Natural killer cell (primary cell): Measurements from ENCODE around the gene KIAA1671. TPM values are rescaled to one million over a fixed set of nuclear protein-coding genes. Genes with fewer than 3 reads are reported as not detected.

Experiments used
- ATAC-seq, 3 donors: fragments of 150-1000 bp in 2 of 3; fragments of 200-7000 bp in 1 of 3; cut with Tn5 transposase; 1 replicate in 1 of 3; 2 replicates in 2 of 3; pipeline ENCODE4 v1.10.0; 2021; ENCODE audit warnings: mild to moderate bottlenecking in 2 of 3, moderate library complexity in 2 of 3
- DNase-seq, 2 donors: peaks; one replicate each; pipeline versions ENCODE4 v3.0.0 to v3.0.0-alpha.2; 2013 to 2021; ENCODE audit warnings: mixed read lengths in 1 of 2
- H3K27ac ChIP-seq: one replicate; pipeline ENCODE4 v1.5.1; 2013; ENCODE audit warnings: mild to moderate bottlenecking, low read length
- H3K27me3 ChIP-seq: one replicate; pipeline ENCODE4 v1.6.1; 2013; ENCODE audit warnings: low read length; ENCODE audit not compliant: control insufficient read depth, insufficient read depth
- H3K36me3 ChIP-seq: one replicate; pipeline ENCODE4 v1.6.1; 2013; ENCODE audit warnings: low read length; ENCODE audit not compliant: control insufficient read depth, insufficient read depth
- H3K4me1 ChIP-seq: one replicate; pipeline ENCODE4 v1.6.1; 2013; ENCODE audit warnings: low read length; ENCODE audit not compliant: control insufficient read depth, insufficient read depth
- H3K4me3 ChIP-seq: one replicate; pipeline ENCODE4 v1.5.1; 2013; ENCODE audit warnings: low read length
- H3K9me3 ChIP-seq: one replicate; pipeline ENCODE4 v1.6.1; 2013; ENCODE audit warnings: low read length; ENCODE audit not compliant: control insufficient read depth, insufficient read depth
- H3K27ac Mint-ChIP-seq, 2 donors: one replicate each; pipeline ENCODE4 v1.8.0; 2022; ENCODE audit warnings: mild to moderate bottlenecking in 2 of 2, mixed read lengths in 2 of 2, moderate library complexity in 1 of 2
- H3K27me3 Mint-ChIP-seq, 2 donors: one replicate each; pipeline ENCODE4 v1.8.0; 2022; ENCODE audit warnings: low read depth in 2 of 2, mixed read lengths in 2 of 2
- H3K36me3 Mint-ChIP-seq: one replicate; pipeline ENCODE4 v1.8.0; 2022; ENCODE audit warnings: mixed read lengths
- H3K4me1 Mint-ChIP-seq, 2 donors: one replicate each; pipeline ENCODE4 v1.8.0; 2022; ENCODE audit warnings: mixed read lengths in 2 of 2
- H3K4me3 Mint-ChIP-seq: one replicate; pipeline ENCODE4 v1.8.0; 2022; ENCODE audit warnings: mild to moderate bottlenecking, moderate library complexity, mixed read lengths
- H3K9me3 Mint-ChIP-seq, 2 donors: one replicate each; pipeline ENCODE4 v1.8.0; 2022; ENCODE audit warnings: mixed read lengths in 2 of 2
- CTCF ChIP-seq: fragments of 200-600 bp; IDR thresholded peaks from one replicate; pipeline ENCODE4 v1.8.0; 2022; ENCODE audit warnings: antibody characterized with exemption
- WGBS: methylation state at CpG from one replicate; pipeline ENCODE4 v1.1.7; 2013; ENCODE audit warnings: missing lambda C conversion rate; ENCODE audit not compliant: insufficient coverage; 5-methylcytosine and 5-hydroxymethylcytosine counted together
- intact Hi-C: fragments of 100-400 bp; cut with micrococcal nuclease; formaldehyde crosslinking; loops from one replicate; pipeline ENCODE4 v1.14.2; 2022
- total RNA-seq, 4 donors: library from RNA; stranded (reverse); fragments of 120-200 nt in 1 of 4; gene quantifications; one replicate each; pipeline versions ENCODE4 v1.2.3 to v1.2.4, GENCODE V29; 2013 to 2022

The KIAA1671 gene
- total RNA-seq, 3 donors from 2014 or later (not counting 1 experiment from before 2014, with no cell fraction given): 3.6 to 24.0 (median 7.3) TPM

- Mint-ChIP-seq H3K9me3 (no peaks in the 10 kb centered on the region), H3K36me3 (no peaks in the 10 kb centered on the region)
Measured at GRCh38 chr22:25169278-25170031, 216.9 kb downstream of the KIAA1671 start.

GRCh38 chr22:25170426-25170980 is 218.0 kb downstream of the KIAA1671 start:
- Mint-ChIP-seq H3K27me3 (no peaks in the 10 kb centered on the region), H3K4me3 (no peak overlapping the region), H3K9me3 (no peaks in the 10 kb centered on the region), H3K4me1 (no peaks in the 10 kb centered on the region), H3K36me3 (no peaks in the 10 kb centered on the region), H3K27ac (no peak overlapping the region)
- ATAC-seq (no peak), DNase-seq (no peak)
- no peaks in the 10 kb centered on the region for H3K4me1 ChIP-seq
- H3K27me3 ChIP-seq: no peaks in the 10 kb centered on the region
- no peaks in the 10 kb centered on the region for H3K9me3 ChIP-seq
- H3K36me3 ChIP-seq: peaks cover 5% of the 10 kb centered on the region
- intact Hi-C loops: no loop called here
- no peak for TF ChIP-seq CTCF
- 91% methylated on average over 16 of the region's 16 CpGs for WGBS
- H3K4me3 ChIP-seq: no peak overlapping the region
- H3K27ac ChIP-seq: no peak overlapping the region

More at GRCh38 chr22:25169278-25170031, 216.9 kb downstream of the KIAA1671 start:
- Mint-ChIP-seq H3K27me3 (no peaks in the 10 kb centered on the region), H3K27ac (no peak overlapping the region), H3K4me1 (peaks cover 0 to 7% of the 10 kb centered on the region in 2 donors), H3K4me3 (no peak overlapping the region)
- Histone ChIP-seq H3K9me3 (no peaks in the 10 kb centered on the region), H3K4me1 (no peaks in the 10 kb centered on the region), H3K27ac (no peak overlapping the region), H3K36me3 (peaks cover 1% of the 10 kb centered on the region), H3K27me3 (no peaks in the 10 kb centered on the region), H3K4me3 (no peak overlapping the region)
- no peak for TF ChIP-seq CTCF
- intact Hi-C loops: no loop called here
- DNase-seq (no peak), ATAC-seq (no peak)
- 93% methylated on average over 16 of the region's 17 CpGs for WGBS

- peak in 1 of 3 donors; percentile 24 for ATAC-seq
- Mint-ChIP-seq H3K4me1 (no peaks in the 10 kb centered on the region), H3K36me3 (no peaks in the 10 kb centered on the region), H3K9me3 (no peaks in the 10 kb centered on the region), H3K4me3 (no peak overlapping the region), H3K27me3 (no peaks in the 10 kb centered on the region), H3K27ac (no peak overlapping the region)
- peak in 1 of 2 donors; percentile 59 for DNase-seq
- Histone ChIP-seq H3K27ac (no peak overlapping the region), H3K4me3 (no peak overlapping the region), H3K36me3 (peaks cover 5% of the 10 kb centered on the region), H3K9me3 (no peaks in the 10 kb centered on the region), H3K27me3 (no peaks in the 10 kb centered on the region), H3K4me1 (no peaks in the 10 kb centered on the region)
- no peak for TF ChIP-seq CTCF
- WGBS: 54% methylated on average over 5 of the region's 5 CpGs
- intact Hi-C loops: loop anchor here (1.0 kb wide), 1 partner anchor 91 kb away; no protein-coding TSS in a partner anchor
Measured at GRCh38 chr22:25172153-25172552, 219.6 kb downstream of the KIAA1671 start.
